A549 (cell line): ENCODE results near the gene HABP2.

Source experiments
- BHLHE40 ChIP-seq: IDR thresholded peaks from 2 replicates; pipeline ENCODE4 v1.6.1; 2012; ENCODE audit warnings: low read depth, low read length, inconsistent platforms
- EHMT2 ChIP-seq: fragments of 200-600 bp; sonication (generic); IDR thresholded peaks from 2 replicates; pipeline ENCODE4 v1.6.1; 2016; ENCODE audit warnings: antibody characterized with exemption, low read depth, mild to moderate bottlenecking, moderate library complexity
- HOXA7 ChIP-seq: fragments of 250-450 bp; sonication (Bioruptor Pico); IDR thresholded peaks from 2 replicates; pipeline ENCODE4 v1.5.0; 2020; ENCODE audit warnings: mild to moderate bottlenecking, moderate library complexity
- MYC ChIP-seq: IDR thresholded peaks from 2 replicates; pipeline ENCODE4 v1.6.1; 2012; ENCODE audit warnings: mild to moderate bottlenecking, inconsistent platforms, low read length, improper control_type of control experiment, borderline replicate concordance
- PBX3 ChIP-seq: IDR thresholded peaks from 2 replicates; pipeline ENCODE4 v1.6.1; 2012
- POLR2A ChIP-seq: IDR thresholded peaks from 2 replicates; pipeline ENCODE4 v1.6.1; 2012; ENCODE audit warnings: mild to moderate bottlenecking, low read length
- RAD21 ChIP-seq, 2 experiments: fragments of >200 bp in 1 of 2; sonication (Bioruptor Twin) in 1 of 2; formaldehyde crosslinking in 1 of 2; IDR thresholded peaks in 1 of 2; conservative IDR thresholded peaks in 1 of 2; 2 replicates in 1 of 2; 3 replicates in 1 of 2; pipeline ENCODE4 v1.6.1; 2012 to 2018; ENCODE audit warnings: inconsistent platforms in 1 of 2
- RCOR1 ChIP-seq: fragments of 150-350 bp; IDR thresholded peaks from 2 replicates; pipeline ENCODE4 v1.6.1; 2014; ENCODE audit warnings: antibody characterized with exemption, low read length, low read depth
- TF ChIP-seq, protein P1 (sequence below): fragments of >200 bp; sonication (Bioruptor Twin); formaldehyde crosslinking; IDR thresholded peaks from 3 replicates; pipeline ENCODE4 v1.5.1; 2016
- TF ChIP-seq, protein P2 (sequence below): fragments of 200-600 bp; sonication (generic); IDR thresholded peaks from 2 replicates; pipeline ENCODE4 v1.6.1; 2016; ENCODE audit warnings: antibody characterized with exemption, mild to moderate bottlenecking, moderate library complexity

DNA sequence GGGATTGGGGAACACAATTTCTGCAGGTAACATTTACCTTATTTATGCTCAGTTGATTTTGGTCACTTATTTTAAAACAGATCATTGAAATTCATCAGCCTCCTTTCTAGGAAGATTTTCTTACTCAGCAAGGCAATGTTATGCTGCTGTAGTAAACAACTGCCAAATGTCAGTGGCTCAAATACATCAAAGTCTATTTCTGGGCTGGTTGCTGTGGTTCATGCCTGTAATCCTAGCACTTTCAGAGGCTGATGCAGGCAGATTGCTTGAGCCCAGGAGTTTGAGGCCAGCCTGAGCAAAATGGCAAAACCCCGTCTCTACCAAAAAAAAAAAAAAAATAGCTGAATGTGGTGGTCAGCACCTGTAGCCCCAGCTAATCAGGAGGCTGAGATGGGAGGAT, 25.9 kb downstream of the HABP2 start:
- TF ChIP-seq, protein P1, sequence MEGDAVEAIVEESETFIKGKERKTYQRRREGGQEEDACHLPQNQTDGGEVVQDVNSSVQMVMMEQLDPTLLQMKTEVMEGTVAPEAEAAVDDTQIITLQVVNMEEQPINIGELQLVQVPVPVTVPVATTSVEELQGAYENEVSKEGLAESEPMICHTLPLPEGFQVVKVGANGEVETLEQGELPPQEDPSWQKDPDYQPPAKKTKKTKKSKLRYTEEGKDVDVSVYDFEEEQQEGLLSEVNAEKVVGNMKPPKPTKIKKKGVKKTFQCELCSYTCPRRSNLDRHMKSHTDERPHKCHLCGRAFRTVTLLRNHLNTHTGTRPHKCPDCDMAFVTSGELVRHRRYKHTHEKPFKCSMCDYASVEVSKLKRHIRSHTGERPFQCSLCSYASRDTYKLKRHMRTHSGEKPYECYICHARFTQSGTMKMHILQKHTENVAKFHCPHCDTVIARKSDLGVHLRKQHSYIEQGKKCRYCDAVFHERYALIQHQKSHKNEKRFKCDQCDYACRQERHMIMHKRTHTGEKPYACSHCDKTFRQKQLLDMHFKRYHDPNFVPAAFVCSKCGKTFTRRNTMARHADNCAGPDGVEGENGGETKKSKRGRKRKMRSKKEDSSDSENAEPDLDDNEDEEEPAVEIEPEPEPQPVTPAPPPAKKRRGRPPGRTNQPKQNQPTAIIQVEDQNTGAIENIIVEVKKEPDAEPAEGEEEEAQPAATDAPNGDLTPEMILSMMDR, result no peak
- no peak for TF ChIP-seq BHLHE40
- no peak for TF ChIP-seq EHMT2
- TF ChIP-seq PBX3, result no peak
- TF ChIP-seq, protein P2, sequence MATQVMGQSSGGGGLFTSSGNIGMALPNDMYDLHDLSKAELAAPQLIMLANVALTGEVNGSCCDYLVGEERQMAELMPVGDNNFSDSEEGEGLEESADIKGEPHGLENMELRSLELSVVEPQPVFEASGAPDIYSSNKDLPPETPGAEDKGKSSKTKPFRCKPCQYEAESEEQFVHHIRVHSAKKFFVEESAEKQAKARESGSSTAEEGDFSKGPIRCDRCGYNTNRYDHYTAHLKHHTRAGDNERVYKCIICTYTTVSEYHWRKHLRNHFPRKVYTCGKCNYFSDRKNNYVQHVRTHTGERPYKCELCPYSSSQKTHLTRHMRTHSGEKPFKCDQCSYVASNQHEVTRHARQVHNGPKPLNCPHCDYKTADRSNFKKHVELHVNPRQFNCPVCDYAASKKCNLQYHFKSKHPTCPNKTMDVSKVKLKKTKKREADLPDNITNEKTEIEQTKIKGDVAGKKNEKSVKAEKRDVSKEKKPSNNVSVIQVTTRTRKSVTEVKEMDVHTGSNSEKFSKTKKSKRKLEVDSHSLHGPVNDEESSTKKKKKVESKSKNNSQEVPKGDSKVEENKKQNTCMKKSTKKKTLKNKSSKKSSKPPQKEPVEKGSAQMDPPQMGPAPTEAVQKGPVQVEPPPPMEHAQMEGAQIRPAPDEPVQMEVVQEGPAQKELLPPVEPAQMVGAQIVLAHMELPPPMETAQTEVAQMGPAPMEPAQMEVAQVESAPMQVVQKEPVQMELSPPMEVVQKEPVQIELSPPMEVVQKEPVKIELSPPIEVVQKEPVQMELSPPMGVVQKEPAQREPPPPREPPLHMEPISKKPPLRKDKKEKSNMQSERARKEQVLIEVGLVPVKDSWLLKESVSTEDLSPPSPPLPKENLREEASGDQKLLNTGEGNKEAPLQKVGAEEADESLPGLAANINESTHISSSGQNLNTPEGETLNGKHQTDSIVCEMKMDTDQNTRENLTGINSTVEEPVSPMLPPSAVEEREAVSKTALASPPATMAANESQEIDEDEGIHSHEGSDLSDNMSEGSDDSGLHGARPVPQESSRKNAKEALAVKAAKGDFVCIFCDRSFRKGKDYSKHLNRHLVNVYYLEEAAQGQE, result no peak
- no peak for TF ChIP-seq MYC
- TF ChIP-seq RCOR1, result no peak
- no peak for TF ChIP-seq HOXA7 (CRISPR knock-in tag)
- TF ChIP-seq POLR2A, result no peak
- TF ChIP-seq RAD21 (conservative IDR thresholded peaks at IDR 0.05 in 1 of 2, IDR thresholded peaks at IDR 0.05 in 1 of 2), result no peak
